Measurements from ENCODE around the gene KLB.

The KLB gene

DNA sequence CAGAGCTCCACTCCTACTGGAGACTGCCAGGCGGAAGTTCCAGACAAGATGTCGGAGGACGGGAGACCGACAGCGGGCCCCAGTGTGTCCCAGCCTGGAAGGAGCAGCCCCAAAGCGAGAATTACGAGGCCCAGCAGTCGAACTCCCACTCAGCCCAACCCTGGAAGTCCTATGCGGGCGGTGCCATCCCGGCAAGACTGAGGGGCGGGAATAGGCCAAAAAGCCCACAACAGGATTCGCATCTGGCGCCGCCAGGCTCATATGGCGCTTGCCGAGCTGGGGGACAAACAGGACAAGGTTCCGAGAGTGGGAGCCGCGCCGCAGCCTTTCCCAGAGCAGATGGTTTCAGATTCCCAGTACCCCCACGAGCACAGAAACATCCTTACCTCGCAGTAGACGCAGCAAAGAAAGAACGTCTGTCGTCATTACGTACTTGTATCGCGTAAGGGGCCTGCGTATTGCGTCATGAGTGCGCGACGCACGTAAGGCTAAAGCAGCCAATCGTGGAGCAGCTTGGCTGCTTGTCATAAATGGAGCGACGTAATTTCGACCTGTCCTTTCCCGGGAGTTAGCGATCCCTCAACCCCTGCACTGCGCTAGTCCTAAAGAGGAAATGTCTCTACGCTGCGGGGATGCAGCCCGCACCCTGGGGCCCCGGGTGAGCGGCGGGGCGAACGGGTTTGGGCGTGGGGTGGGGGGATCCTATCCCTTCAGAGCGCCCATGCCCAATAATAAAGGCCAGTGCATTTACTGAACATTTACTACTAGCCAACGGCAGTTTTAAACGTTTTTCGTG lies 52.0 kb downstream of the KLB start, which contains the start of the genes LIAS and RPL9:
LIAS (plus strand) TSS at position 552 of the 796 bp plus-strand sequence; CDS start at position 614, 62 bp downstream.
RPL9 (minus strand) TSS at position 418 of the 796 bp plus-strand sequence. CDS start 483 bp downstream, outside the sequence.
- TF ChIP-seq, protein P1, sequence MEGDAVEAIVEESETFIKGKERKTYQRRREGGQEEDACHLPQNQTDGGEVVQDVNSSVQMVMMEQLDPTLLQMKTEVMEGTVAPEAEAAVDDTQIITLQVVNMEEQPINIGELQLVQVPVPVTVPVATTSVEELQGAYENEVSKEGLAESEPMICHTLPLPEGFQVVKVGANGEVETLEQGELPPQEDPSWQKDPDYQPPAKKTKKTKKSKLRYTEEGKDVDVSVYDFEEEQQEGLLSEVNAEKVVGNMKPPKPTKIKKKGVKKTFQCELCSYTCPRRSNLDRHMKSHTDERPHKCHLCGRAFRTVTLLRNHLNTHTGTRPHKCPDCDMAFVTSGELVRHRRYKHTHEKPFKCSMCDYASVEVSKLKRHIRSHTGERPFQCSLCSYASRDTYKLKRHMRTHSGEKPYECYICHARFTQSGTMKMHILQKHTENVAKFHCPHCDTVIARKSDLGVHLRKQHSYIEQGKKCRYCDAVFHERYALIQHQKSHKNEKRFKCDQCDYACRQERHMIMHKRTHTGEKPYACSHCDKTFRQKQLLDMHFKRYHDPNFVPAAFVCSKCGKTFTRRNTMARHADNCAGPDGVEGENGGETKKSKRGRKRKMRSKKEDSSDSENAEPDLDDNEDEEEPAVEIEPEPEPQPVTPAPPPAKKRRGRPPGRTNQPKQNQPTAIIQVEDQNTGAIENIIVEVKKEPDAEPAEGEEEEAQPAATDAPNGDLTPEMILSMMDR (IDR thresholded peaks at IDR 0.05; ENCODE audit: low read length): no peak
- TF ChIP-seq EZH2phosphoT487 (IDR thresholded peaks at IDR 0.05; ENCODE audit: low read length): no peak
- no peak for TF ChIP-seq EZH2 (optimal IDR thresholded peaks at IDR 0.05; ENCODE audit: low read depth, low read length)
- Histone ChIP-seq H3K79me2 (ENCODE audit: low read length) (peaks cover 43% of the 10 kb centered on the region), H3K4me1 (ENCODE audit: low read length) (peaks cover 12% of the 10 kb centered on the region; the same call in 1 of the 2 replicates)

DNA sequence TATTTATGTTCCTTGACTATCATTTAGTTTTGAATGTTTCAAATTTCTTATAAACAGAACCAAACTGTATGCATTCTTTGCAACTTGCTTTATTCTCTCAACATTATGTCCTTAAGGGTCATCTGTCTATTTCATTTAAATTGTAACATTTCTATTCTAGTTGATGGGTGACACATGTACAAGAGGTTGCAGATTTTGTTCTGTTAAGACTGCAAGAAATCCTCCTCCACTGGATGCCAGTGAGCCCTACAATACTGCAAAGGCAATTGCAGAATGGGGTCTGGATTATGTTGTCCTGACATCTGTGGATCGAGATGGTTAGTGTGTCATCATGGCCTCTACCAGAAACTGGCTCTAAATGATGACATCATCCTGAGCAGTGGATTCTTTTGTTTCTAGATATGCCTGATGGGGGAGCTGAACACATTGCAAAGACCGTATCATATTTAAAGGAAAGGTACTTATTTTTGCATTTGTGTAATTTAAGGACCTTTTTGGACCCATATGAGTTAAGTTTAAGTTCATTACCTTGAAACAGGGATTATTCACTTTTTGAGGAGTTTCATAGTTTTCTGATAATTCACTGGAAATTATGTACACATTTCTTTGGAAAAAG lies 58.3 kb downstream of the KLB start:
- Histone ChIP-seq H3F3A (ENCODE audit: insufficient read depth, low read length) (peaks cover 6% of the 10 kb centered on the region; the same call in 1 of the 2 replicates), H3K9ac (ENCODE audit: low read length) (no peak overlapping the region), H3K4me2 (ENCODE audit: low read depth, low read length) (no peak overlapping the region), H3K4me1 (ENCODE audit: low read length) (peaks cover 4% of the 10 kb centered on the region; the same call in 1 of the 2 replicates), H3K9me2 (replicated peaks; ENCODE audit: insufficient read depth, low read length) (no peaks in the 10 kb centered on the region), H3K36me3 (replicated peaks; ENCODE audit: insufficient read depth, low read length) (0 out of 2 replicates have a peak, but pooled peaks cover 3% of the 10 kb centered on the region), H3K4me3 (ENCODE audit: low read length) (no peak overlapping the region), H3K79me2 (ENCODE audit: low read length) (peaks cover 5% of the 10 kb centered on the region), H3K27me3 (replicated peaks; ENCODE audit: insufficient read depth, low read length) (no peaks in the 10 kb centered on the region), H2AFZ (ENCODE audit: low read length) (no peak overlapping the region), H3K27ac (ENCODE audit: low read length) (no peak overlapping the region), H4K20me1 (ENCODE audit: insufficient read depth, low read length) (no peaks in the 10 kb centered on the region), H3K9me3 (replicated peaks; ENCODE audit: insufficient read depth, low read length) (no peaks in the 10 kb centered on the region)
- no peak for DNase-seq
- TF ChIP-seq EZH2phosphoT487 (IDR thresholded peaks at IDR 0.05; ENCODE audit: low read length) (no peak), EZH2 (optimal IDR thresholded peaks at IDR 0.05; ENCODE audit: low read depth, low read length) (no peak)
- TF ChIP-seq, protein P1 (IDR thresholded peaks at IDR 0.05; ENCODE audit: low read length): no peak; the same call in 1 of the 2 replicates

More for the DNA sequence above, 52.0 kb downstream of the KLB start, which contains the start of the genes LIAS and RPL9:
- Histone ChIP-seq H3K9me3 (replicated peaks; ENCODE audit: insufficient read depth, low read length) (no peaks in the 10 kb centered on the region), H3K27ac (ENCODE audit: low read length) (peak within 1 kb of the TSS; percentile 80), H3K4me2 (ENCODE audit: low read depth, low read length) (peak within 1 kb of the TSS; percentile 97), H4K20me1 (ENCODE audit: insufficient read depth, low read length) (peaks cover 14% of the 10 kb centered on the region), H3K4me3 (ENCODE audit: low read length) (peak within 1 kb of the TSS; percentile 90), H3K9ac (ENCODE audit: low read length) (peak within 1 kb of the TSS; percentile 97), H2AFZ (ENCODE audit: low read length) (peak within 1 kb of the TSS; percentile 85), H3F3A (ENCODE audit: insufficient read depth, low read length) (peaks cover 25% of the 10 kb centered on the region), H3K27me3 (replicated peaks; ENCODE audit: insufficient read depth, low read length) (no peaks in the 10 kb centered on the region), H3K9me2 (replicated peaks; ENCODE audit: insufficient read depth, low read length) (no peaks in the 10 kb centered on the region), H3K36me3 (replicated peaks; ENCODE audit: insufficient read depth, low read length) (peaks cover 21% of the 10 kb centered on the region)
- DNase-seq: peak; percentile 99

DNA sequence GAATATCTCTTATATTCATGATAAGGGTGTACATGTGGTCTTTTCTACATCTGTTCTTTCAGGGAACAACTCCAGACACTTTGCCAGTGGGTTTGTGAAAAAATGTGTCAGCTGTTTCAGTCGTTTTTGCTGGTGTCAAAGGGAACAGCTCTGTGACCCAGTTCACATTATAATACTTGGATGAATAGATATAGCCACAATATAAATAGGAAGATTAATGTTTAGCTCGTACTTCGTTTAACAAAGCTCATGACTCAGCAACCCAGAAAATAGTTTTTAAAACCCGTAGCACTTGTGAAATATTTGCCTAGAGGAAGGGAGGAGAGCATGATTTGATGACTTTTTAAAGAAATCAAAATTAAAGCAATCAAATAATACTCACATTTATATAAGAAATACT lies 60.0 kb downstream of the KLB start:
- H3K4me2 ChIP-seq (ENCODE audit: low read depth, low read length): no peak overlapping the region
- H3K27me3 ChIP-seq (replicated peaks; ENCODE audit: insufficient read depth, low read length): no peaks in the 10 kb centered on the region
- no peak overlapping the region for H3K27ac ChIP-seq (ENCODE audit: low read length)
- no peak overlapping the region for H2AFZ ChIP-seq (ENCODE audit: low read length)
- H3K36me3 ChIP-seq (replicated peaks; ENCODE audit: insufficient read depth, low read length): 0 out of 2 replicates have a peak, but pooled peaks cover 3% of the 10 kb centered on the region
- no peaks in the 10 kb centered on the region for H4K20me1 ChIP-seq (ENCODE audit: insufficient read depth, low read length)
- no peak overlapping the region for H3K4me3 ChIP-seq (ENCODE audit: low read length)
- H3K9me2 ChIP-seq (replicated peaks; ENCODE audit: insufficient read depth, low read length): no peaks in the 10 kb centered on the region
- H3K4me1 ChIP-seq (ENCODE audit: low read length): peaks cover 4% of the 10 kb centered on the region; the same call in 1 of the 2 replicates
- H3K79me2 ChIP-seq (ENCODE audit: low read length): no peaks in the 10 kb centered on the region
- no peak overlapping the region for H3K9ac ChIP-seq (ENCODE audit: low read length)
- DNase-seq: no peak
- peaks cover 5% of the 10 kb centered on the region; the same call in 1 of the 2 replicates for H3F3A ChIP-seq (ENCODE audit: insufficient read depth, low read length)
- H3K9me3 ChIP-seq (replicated peaks; ENCODE audit: insufficient read depth, low read length): no peaks in the 10 kb centered on the region
- TF ChIP-seq EZH2 (optimal IDR thresholded peaks at IDR 0.05; ENCODE audit: low read depth, low read length) (no peak), EZH2phosphoT487 (IDR thresholded peaks at IDR 0.05; ENCODE audit: low read length) (no peak)
- TF ChIP-seq, protein P1 (IDR thresholded peaks at IDR 0.05; ENCODE audit: low read length): no peak
